NCI-H1417 treated with DMSO at 0.1 percent for 48 hours (cell line): ENCODE measurements around the gene RNF138.
"Not testable (repeated sequence)": the region's sequence is repeated elsewhere in the genome, so short reads cannot be mapped to it uniquely, and the experiment has no call there.

Experiments
- DNase-seq: peaks from one replicate; lab custom pipeline; 2025; lab: John Stamatoyannopoulos, UW

RNF138 gene

GRCh38 chr18:32091724-32092421 lies at the start of gene RNF138:
Gene RNF138, plus strand, starts transcription at chr18:32091874. Its CDS starts 903 bp downstream, at chr18:32092777.
- DNase-seq = peak; percentile 24

GRCh38 chr18:32042337-32042736 lies 49.3 kb upstream of the RNF138 start:
- no peak for DNase-seq

GRCh38 chr18:32048507-32049091 lies 43.1 kb upstream of the RNF138 start:
- no peak for DNase-seq

GRCh38 chr18:32049393-32050171 lies 42.1 kb upstream of the RNF138 start:
- no peak for DNase-seq

- no peak for DNase-seq
Observed at GRCh38 chr18:32056613-32057358, 34.9 kb upstream of the RNF138 start.

- no peak for DNase-seq
Observed at GRCh38 chr18:32057624-32058165, 34.0 kb upstream of the RNF138 start.

GRCh38 chr18:32060026-32060425 lies 31.6 kb upstream of the RNF138 start:
- DNase-seq = no peak

GRCh38 chr18:32067375-32068167 lies 24.1 kb upstream of the RNF138 start:
- no peak for DNase-seq

GRCh38 chr18:32072321-32072720 lies 19.4 kb upstream of the RNF138 start:
- no peak for DNase-seq

GRCh38 chr18:32074206-32074605 lies 17.5 kb upstream of the RNF138 start:
- no peak for DNase-seq

GRCh38 chr18:32078845-32079244 lies 12.8 kb upstream of the RNF138 start:
- no peak for DNase-seq

- DNase-seq = no peak
Observed at GRCh38 chr18:32081881-32082280, 9.8 kb upstream of the RNF138 start.

GRCh38 chr18:32083781-32084180 lies 7.9 kb upstream of the RNF138 start:
- DNase-seq = no peak

- DNase-seq = no peak
Observed at GRCh38 chr18:32086881-32087280, 4.8 kb upstream of the RNF138 start.

- not testable (repeated sequence) for DNase-seq
Observed at GRCh38 chr18:32090831-32091230, 843 bp upstream of the RNF138 start.

GRCh38 chr18:32091325-32091723 lies 350 bp upstream of the RNF138 start:
- no peak for DNase-seq

GRCh38 chr18:32092422-32093101 lies 888 bp downstream of the RNF138 start:
- peak; percentile 96 for DNase-seq

- peak; percentile 12 for DNase-seq
Observed at GRCh38 chr18:32093102-32093511, 1.4 kb downstream of the RNF138 start.

- DNase-seq = no peak
Observed at GRCh38 chr18:32093523-32093922, 1.8 kb downstream of the RNF138 start.

- no peak for DNase-seq
Observed at GRCh38 chr18:32095192-32095899, 3.7 kb downstream of the RNF138 start.
